HepG2 (cell line): Measurements from ENCODE around the gene JDP2. TPM values are rescaled to one million over a fixed set of nuclear protein-coding genes. Genes with fewer than 3 reads are reported as not detected.
A peak's percentile ranks its signal among the peaks of the same experiment; 100 is the strongest.

Source experiments
- ATAC-seq: fragments of 200-7000 bp; cut with Tn5 transposase; 3 replicates; pipeline ENCODE4 v1.9.1; 2020; ENCODE audit warnings: mild to moderate bottlenecking, moderate library complexity
- BruUV-seq: library from RNA; stranded (reverse); fragments of 400-500 nt; replicated peaks from 2 replicates; lab custom pipeline; 2021; lab: Mats Ljungman, UMichigan
- CTCF ChIA-PET: fragments of 300-600 bp; formaldehyde crosslinking; extraction: SDS; loops from one replicate; lab custom pipeline; 2021; ENCODE audit warnings: low total read pairs, inconsistent platforms, low intra/inter-chr PET ratio; lab: Yijun Ruan, JAX
- POLR2A ChIA-PET: fragments of 350-600 bp; sonication (Branson Sonifier 250); formaldehyde crosslinking; loops from one replicate; lab custom pipeline; 2020; ENCODE audit warnings: antibody characterized with exemption, inconsistent platforms; lab: Yijun Ruan, JAX
- DNase-seq: peaks from one replicate; pipeline ENCODE4 v3.0.0-alpha.2; 2015; ENCODE audit warnings: low spot score
- FAIRE-seq: peaks from 3 replicates; lab custom pipeline; 2011; peaks lifted over from hg19 to GRCh38; lab: Jason Lieb, UNC
- H2AFZ ChIP-seq: one replicate; pipeline ENCODE4 v1.6.1; 2011; ENCODE audit warnings: low read length, inconsistent platforms
- H3K27ac ChIP-seq: fragments of 300-600 bp; 3 replicates; pipeline ENCODE4 v1.8.0; 2011; ENCODE audit warnings: mixed run types, mild to moderate bottlenecking, mixed read lengths, low read length, inconsistent platforms; ENCODE audit not compliant: insufficient read depth; ENCODE audit errors: extremely low read length
- H3K27me3 ChIP-seq, 2 experiments: fragments of 200-600 bp in 1 of 2; 2 replicates in 1 of 2; 3 replicates in 1 of 2; pipeline versions ENCODE4 v1.6.0 to v1.8.0; 2011; ENCODE audit warnings: low read length in 2 of 2, mild to moderate bottlenecking in 2 of 2, moderate library complexity in 2 of 2, inconsistent platforms in 1 of 2; ENCODE audit not compliant: insufficient read depth in 2 of 2, control insufficient read depth in 1 of 2
- H3K36me3 ChIP-seq, 2 experiments: fragments of 200-600 bp in 1 of 2; replicated peaks in 1 of 2; 2 replicates in 1 of 2; 3 replicates in 1 of 2; pipeline versions ENCODE4 v1.5.1 to v1.8.0; 2011; ENCODE audit warnings: low read length in 2 of 2, inconsistent platforms in 1 of 2; ENCODE audit not compliant: insufficient read depth in 2 of 2, control insufficient read depth in 1 of 2
- H3K4me1 ChIP-seq: 2 replicates; pipeline ENCODE4 v1.5.1; 2012; ENCODE audit warnings: low read length, inconsistent platforms; ENCODE audit not compliant: insufficient read depth
- H3K4me2 ChIP-seq: 2 replicates; pipeline ENCODE4 v1.6.0; 2011; ENCODE audit warnings: low read depth, low read length, inconsistent platforms
- H3K4me3 ChIP-seq, 3 experiments: fragments of 200-600 bp in 1 of 3; sonication (generic), shearing (Covaris generic) in 1 of 3; replicated peaks in 1 of 3; 2 replicates each; pipeline ENCODE4 v1.5.1; 2011 to 2016; ENCODE audit warnings: low read length in 3 of 3, inconsistent platforms in 2 of 3, low read depth in 2 of 3, mild to moderate bottlenecking in 2 of 3, control low read depth in 1 of 3, mixed read lengths in 1 of 3; ENCODE audit not compliant: insufficient read depth in 1 of 3
- H3K79me2 ChIP-seq: one replicate; pipeline ENCODE4 v1.6.1; 2011; ENCODE audit warnings: low read length, inconsistent platforms; ENCODE audit not compliant: insufficient read depth
- H3K9ac ChIP-seq: 2 replicates; pipeline ENCODE4 v1.6.0; 2011; ENCODE audit warnings: mild to moderate bottlenecking, low read depth, low read length, inconsistent platforms; ENCODE audit not compliant: insufficient read depth
- H3K9me3 ChIP-seq: 2 replicates; pipeline ENCODE4 v1.5.1; 2012; ENCODE audit warnings: mild to moderate bottlenecking, low read length
- H4K20me1 ChIP-seq: 2 replicates; pipeline ENCODE4 v1.6.0; 2011; ENCODE audit warnings: inconsistent platforms, mild to moderate bottlenecking, low read length, moderate library complexity; ENCODE audit not compliant: insufficient read depth
- BCL6 ChIP-seq: IDR thresholded peaks from 2 replicates; pipeline ENCODE4 v1.6.1; 2016; ENCODE audit warnings: missing genetic modification reagents, missing compliant biosample characterization
- CC2D1A ChIP-seq: sonication (generic); formaldehyde crosslinking; IDR thresholded peaks from 2 replicates; pipeline ENCODE4 v1.8.1; 2023; ENCODE audit warnings: mild to moderate bottlenecking, missing genetic modification reagents
- MTA1 ChIP-seq: sonication (generic); formaldehyde crosslinking; IDR thresholded peaks from 2 replicates; pipeline ENCODE4 v1.4.0; 2020; ENCODE audit warnings: missing genetic modification reagents, mild to moderate bottlenecking, borderline replicate concordance
- NFKB2 ChIP-seq: sonication (generic); formaldehyde crosslinking; IDR thresholded peaks from 2 replicates; pipeline ENCODE4 v1.4.0; 2020; ENCODE audit warnings: missing genetic modification reagents, borderline replicate concordance
- REL ChIP-seq: sonication (generic); formaldehyde crosslinking; conservative IDR thresholded peaks from 2 replicates; pipeline ENCODE4 v1.8.0; 2022; ENCODE audit warnings: mild to moderate bottlenecking, missing genetic modification reagents, moderate library complexity
- REST ChIP-seq, 2 experiments: IDR thresholded peaks; 2 replicates each; pipeline ENCODE4 v1.6.1; 2011 to 2012; ENCODE audit warnings: low read length in 2 of 2, borderline replicate concordance in 1 of 2, low read depth in 1 of 2, mild to moderate bottlenecking in 1 of 2, moderate library complexity in 1 of 2
- ZNF17 ChIP-seq: sonication (generic); formaldehyde crosslinking; IDR thresholded peaks from 2 replicates; pipeline ENCODE4 v1.5.0; 2020; ENCODE audit warnings: mild to moderate bottlenecking, missing genetic modification reagents
- ZNF431 ChIP-seq: sonication (generic); formaldehyde crosslinking; IDR thresholded peaks from 2 replicates; pipeline ENCODE4 v1.9.0; 2022; ENCODE audit warnings: missing genetic modification reagents, low read depth, mild to moderate bottlenecking, borderline replicate concordance
- ZNF570 ChIP-seq: sonication (generic); formaldehyde crosslinking; IDR thresholded peaks from 2 replicates; pipeline ENCODE4 v1.4.0; 2020; ENCODE audit warnings: mild to moderate bottlenecking, missing genetic modification reagents, borderline replicate concordance
- ZNF7 ChIP-seq: IDR thresholded peaks from 2 replicates; pipeline ENCODE4 v1.6.1; 2016; ENCODE audit warnings: missing biosample characterization, missing genetic modification reagents
- WGBS: methylation state at CpG from one replicate; pipeline ENCODE4 v1.1.6; 2017; ENCODE audit warnings: low lambda C conversion rate; 5-methylcytosine and 5-hydroxymethylcytosine counted together
- in situ Hi-C: cut with HindIII; loops from 2 replicates; pipeline ENCODE4 v1.10.0; 2017; ENCODE audit warnings: low pct_unique_long_range_greater_than_20kb; ENCODE audit not compliant: extremely low pct_ligation_motif_present
- intact Hi-C: fragments of 100-400 bp; cut with micrococcal nuclease; formaldehyde crosslinking; loops from one replicate; pipeline ENCODE4 v1.10.0; 2022; ENCODE audit not compliant: unreplicated experiment
- polyA plus RNA-seq, 8 experiments: library from polyadenylated mRNA; depleted of rRNA in 3 of 8; stranded (reverse) in 7 of 8; unstranded in 1 of 8; fragments of >200 nt; fragmentation: Illumina TruSeq in 4 of 8; extraction: Trizol in 4 of 8; gene quantifications; 2 replicates each; pipeline versions ENCODE4 v1.2.1 to v1.2.3, GENCODE V29; 2011 to 2016; ENCODE audit warnings: low read depth in 4 of 8, missing spikeins in 1 of 8, mixed read lengths in 1 of 8; ENCODE audit not compliant: insufficient read depth in 1 of 8
- total RNA-seq, 5 experiments: library from RNA; depleted of rRNA; stranded (reverse); fragments of >200 nt; fragmentation: Illumina TruSeq; extraction: Trizol; gene quantifications; 2 replicates each; pipeline ENCODE4 v1.2.3, GENCODE V29; 2016; ENCODE audit warnings: low read depth in 1 of 5
- TF ChIP-seq, protein P1 (sequence below): sonication (generic); formaldehyde crosslinking; IDR thresholded peaks from 2 replicates; pipeline ENCODE4 v1.8.1; 2023; ENCODE audit warnings: mild to moderate bottlenecking, missing genetic modification reagents, borderline replicate concordance
- TF ChIP-seq, protein P2 (sequence below): sonication (generic); formaldehyde crosslinking; IDR thresholded peaks from 2 replicates; pipeline ENCODE4 v1.5.1; 2020; ENCODE audit warnings: missing genetic modification reagents, mild to moderate bottlenecking, borderline replicate concordance
- TF ChIP-seq, protein P3 (sequence below): sonication (generic); formaldehyde crosslinking; IDR thresholded peaks from 2 replicates; pipeline ENCODE4 v1.5.0; 2020; ENCODE audit warnings: missing genetic modification reagents, mild to moderate bottlenecking, borderline replicate concordance

JDP2 gene
- total and polyA plus RNA-seq, 2 of the 13 experiments (the other 11 are each of a cell fraction or from before 2014, with no cell fraction given): 8.0 to 8.9 TPM

DNA sequence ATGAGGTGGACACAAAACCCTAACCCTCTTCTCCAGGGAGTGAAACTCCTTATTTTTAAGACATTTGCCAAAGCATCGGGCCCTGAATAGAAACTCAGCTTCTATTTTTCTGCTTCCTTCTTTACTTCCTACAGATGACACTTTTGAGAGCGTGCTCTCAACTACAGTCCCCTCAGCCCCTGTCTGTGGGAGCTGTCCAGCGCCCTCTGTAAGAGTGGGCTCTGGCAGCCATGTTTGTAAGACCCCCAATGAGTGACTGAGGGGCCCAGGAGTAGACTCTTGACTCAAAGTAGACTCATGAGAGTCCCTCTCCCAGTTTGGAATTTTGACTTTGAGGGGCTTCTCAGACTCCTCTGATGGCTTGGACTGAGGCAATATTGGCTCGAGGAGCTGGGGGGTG lies 68.9 kb downstream of the JDP2 start:
- H3K9me3 ChIP-seq: no peaks in the 10 kb centered on the region
- intact Hi-C loops (no loop called here), in situ Hi-C loops (no loop called here)
- H3K36me3 ChIP-seq: no peaks in the 10 kb centered on the region
- POLR2A ChIA-PET: no interaction called here
- no peak overlapping the region for H3K4me3 ChIP-seq
- BruUV-seq: no TSS peak
- no peak for DNase-seq
- 21% methylated on average over 4 of the region's 4 CpGs for WGBS
- H2AFZ ChIP-seq: no peak overlapping the region
- no peaks in the 10 kb centered on the region for H3K79me2 ChIP-seq
- H3K4me2 ChIP-seq: no peak overlapping the region
- no peaks in the 10 kb centered on the region for H4K20me1 ChIP-seq
- FAIRE-seq: no peak
- ATAC-seq: no peak
- peak in 1 of 2 experiments; percentile 68; a peak in 2 of 4 replicates for TF ChIP-seq REST (IDR thresholded peaks at IDR 0.05; ENCODE audit: borderline replicate concordance in 1 of 2, low read depth in 1 of 2, low read length in 2 of 2)
- TF ChIP-seq, protein P1, sequence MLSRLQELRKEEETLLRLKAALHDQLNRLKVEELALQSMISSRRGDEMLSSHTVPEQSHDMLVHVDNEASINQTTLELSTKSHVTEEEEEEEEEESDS: no peak
- TF ChIP-seq, all 625 proteins: peak for 1
- Histone ChIP-seq H3K4me1 (no peaks in the 10 kb centered on the region), H3K9ac (no peak overlapping the region), H3K27me3 (no peaks in the 10 kb centered on the region; a peak in 2 of 5 replicates), H3K27ac (no peak overlapping the region)
- CTCF ChIA-PET: no interaction called here

DNA sequence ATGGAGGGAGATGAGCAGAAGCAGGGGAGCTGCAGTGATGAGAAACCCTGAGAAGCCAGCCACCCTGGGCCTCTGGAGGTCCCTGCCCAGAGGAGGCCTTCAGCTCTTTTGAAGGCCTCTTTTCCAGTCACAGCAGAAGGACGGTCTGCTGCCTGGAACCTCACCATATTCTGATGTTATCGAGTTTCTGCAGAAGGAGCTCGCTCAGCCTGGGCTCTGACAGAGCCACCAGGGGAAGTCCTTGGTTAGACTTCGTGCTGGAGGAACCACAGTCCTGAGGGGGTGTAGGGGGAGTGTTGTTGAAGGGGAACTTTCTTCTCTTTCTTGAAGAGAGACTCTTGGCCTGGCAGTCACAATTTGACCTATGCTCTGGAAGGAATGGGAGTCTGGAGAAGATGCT lies 69.4 kb downstream of the JDP2 start:
- in situ Hi-C loops: no loop called here
- TF ChIP-seq ZNF7 (CRISPR knock-in tag) (no peak), MTA1 (CRISPR knock-in tag) (no peak), BCL6 (CRISPR knock-in tag) (no peak), ZNF570 (CRISPR knock-in tag) (no peak), REL (CRISPR knock-in tag) (no peak), ZNF431 (CRISPR knock-in tag) (no peak), NFKB2 (CRISPR knock-in tag) (no peak), CC2D1A (CRISPR knock-in tag) (no peak), ZNF17 (no peak)
- TF ChIP-seq, protein P2, sequence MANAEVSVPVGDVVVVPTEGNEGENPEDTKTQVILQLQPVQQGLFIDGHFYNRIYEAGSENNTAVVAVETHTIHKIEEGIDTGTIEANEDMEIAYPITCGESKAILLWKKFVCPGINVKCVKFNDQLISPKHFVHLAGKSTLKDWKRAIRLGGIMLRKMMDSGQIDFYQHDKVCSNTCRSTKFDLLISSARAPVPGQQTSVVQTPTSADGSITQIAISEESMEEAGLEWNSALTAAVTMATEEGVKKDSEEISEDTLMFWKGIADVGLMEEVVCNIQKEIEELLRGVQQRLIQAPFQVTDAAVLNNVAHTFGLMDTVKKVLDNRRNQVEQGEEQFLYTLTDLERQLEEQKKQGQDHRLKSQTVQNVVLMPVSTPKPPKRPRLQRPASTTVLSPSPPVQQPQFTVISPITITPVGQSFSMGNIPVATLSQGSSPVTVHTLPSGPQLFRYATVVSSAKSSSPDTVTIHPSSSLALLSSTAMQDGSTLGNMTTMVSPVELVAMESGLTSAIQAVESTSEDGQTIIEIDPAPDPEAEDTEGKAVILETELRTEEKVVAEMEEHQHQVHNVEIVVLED (CRISPR knock-in tag): no peak
- TF ChIP-seq, protein P3, sequence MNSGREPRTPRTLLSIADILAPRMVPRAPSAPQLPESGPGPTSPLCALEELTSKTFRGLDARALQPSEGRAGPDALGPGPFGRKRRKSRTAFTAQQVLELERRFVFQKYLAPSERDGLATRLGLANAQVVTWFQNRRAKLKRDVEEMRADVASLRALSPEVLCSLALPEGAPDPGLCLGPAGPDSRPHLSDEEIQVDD (CRISPR knock-in tag): no peak

More for the DNA sequence above, 69.4 kb downstream of the JDP2 start:
- no peaks in the 10 kb centered on the region for H3K36me3 ChIP-seq
- POLR2A ChIA-PET: no interaction called here
- H4K20me1 ChIP-seq: no peaks in the 10 kb centered on the region
- DNase-seq (no peak), ATAC-seq (no peak), FAIRE-seq (no peak)
- no peak overlapping the region for H3K4me2 ChIP-seq
- intact Hi-C loops: no loop called here
- no peaks in the 10 kb centered on the region; a peak in 2 of 5 replicates for H3K27me3 ChIP-seq
- WGBS: 40% methylated on average over 2 of the region's 4 CpGs
- H3K9ac ChIP-seq: no peak overlapping the region
- no peaks in the 10 kb centered on the region for H3K4me1 ChIP-seq
- CTCF ChIA-PET: no interaction called here
- no peak overlapping the region for H2AFZ ChIP-seq
- no peak overlapping the region for H3K27ac ChIP-seq
- H3K4me3 ChIP-seq: no peak overlapping the region
- H3K9me3 ChIP-seq: no peaks in the 10 kb centered on the region
- no peaks in the 10 kb centered on the region for H3K79me2 ChIP-seq
- BruUV-seq: no TSS peak
